Pancreas (tissue), 10 donors: ENCODE results near the gene ATOSA. TPM values are rescaled to one million over a fixed set of nuclear protein-coding genes. Genes with fewer than 3 reads are reported as not detected.

Experiments used
- ATAC-seq, 4 donors: fragments of 200-7000 bp; cut with Tn5 transposase; one replicate each; pipeline versions ENCODE4 v1.8.0 to v1.9.1; 2020; ENCODE audit warnings: mild to moderate bottlenecking in 4 of 4, moderate library complexity in 4 of 4
- DNase-seq, 6 donors: peaks; one replicate each; pipeline ENCODE4 v3.0.0-alpha.2; 2020
- FAIRE-seq: peaks from 2 replicates; lab custom pipeline; 2012; peaks lifted over from hg19 to GRCh38; lab: Jason Lieb, UNC
- H3K27ac ChIP-seq, 4 donors: fragments of 200-600 bp; sonication (generic); 1 replicate in 3 of 4; 2 replicates in 1 of 4; pipeline versions ENCODE4 v1.5.0 to v1.8.0; 2020
- H3K27me3 ChIP-seq, 4 donors: fragments of 200-600 bp; one replicate each; pipeline ENCODE4 v1.8.0; 2021
- H3K36me3 ChIP-seq, 3 donors: fragments of 200-600 bp; sonication (generic) in 1 of 3; one replicate each; pipeline versions ENCODE4 v1.5.0 to v1.8.0; 2020 to 2021
- H3K4me1 ChIP-seq, 3 donors: fragments of 200-600 bp; one replicate each; pipeline ENCODE4 v1.8.0; 2021
- H3K4me3 ChIP-seq, 4 donors: fragments of 200-600 bp; sonication (generic) in 2 of 4; one replicate each; pipeline versions ENCODE4 v1.5.0 to v1.8.0; 2020 to 2021
- H3K9me3 ChIP-seq, 4 donors: fragments of 200-600 bp; one replicate each; pipeline ENCODE4 v1.8.0; 2021
- WGBS, 2 donors: extraction: QIAGEN DNeasy Blood & Tissue Kit; methylation state at CpG; one replicate each; pipeline ENCODE4 v1.1.7; 2013; 5-methylcytosine and 5-hydroxymethylcytosine counted together
- intact Hi-C, 3 donors: fragments of 100-400 bp; cut with DNase I; formaldehyde crosslinking; loops; one replicate each; pipeline versions ENCODE4 v1.11.1 to v1.14.2; 2022
- polyA plus RNA-seq, 2 donors: library from polyadenylated mRNA; stranded (reverse); fragments of 200-250 nt; gene quantifications; one replicate each; pipeline ENCODE4 v1.2.3, GENCODE V29; 2013
- total RNA-seq, 6 donors: library from RNA; stranded (reverse); fragmentation: NEBNext Ultra II Directional in 4 of 6; extraction: Animal tissue kit (Norgen Biotek cat#: 25700) in 4 of 6; gene quantifications; one replicate each; pipeline versions ENCODE4 v1.2.1 to v1.2.4, GENCODE V29; 2021 to 2023
- TF ChIP-seq, protein P1 (sequence below), 4 donors: fragments of 200-600 bp; sonication (generic) in 3 of 4; IDR thresholded peaks; one replicate each; pipeline versions ENCODE4 v1.5.0 to v1.8.0; 2021; ENCODE audit warnings: antibody characterized with exemption in 4 of 4
- donor health status: healthy with polysubstance abuse.
- donor health status: DM: no; HTN: no; CAD: no; lungs with moderate emphysema.
- donor health status: DM: no; HTN: no; CAD: no.
- donor health status: control.
- donor health status: control.
- donor health status: Bipolar disorder and iron deficiency.
- donor health status: DM: yes; HTN: yes; CAD: no.
- donor health status: DM: no; HTN: no; CAD: no.
- donor health status: DM: no; HTN: no; CAD: no.
- donor health status: DM: yes; HTN: yes; CAD: no.

The ATOSA gene, protein sequence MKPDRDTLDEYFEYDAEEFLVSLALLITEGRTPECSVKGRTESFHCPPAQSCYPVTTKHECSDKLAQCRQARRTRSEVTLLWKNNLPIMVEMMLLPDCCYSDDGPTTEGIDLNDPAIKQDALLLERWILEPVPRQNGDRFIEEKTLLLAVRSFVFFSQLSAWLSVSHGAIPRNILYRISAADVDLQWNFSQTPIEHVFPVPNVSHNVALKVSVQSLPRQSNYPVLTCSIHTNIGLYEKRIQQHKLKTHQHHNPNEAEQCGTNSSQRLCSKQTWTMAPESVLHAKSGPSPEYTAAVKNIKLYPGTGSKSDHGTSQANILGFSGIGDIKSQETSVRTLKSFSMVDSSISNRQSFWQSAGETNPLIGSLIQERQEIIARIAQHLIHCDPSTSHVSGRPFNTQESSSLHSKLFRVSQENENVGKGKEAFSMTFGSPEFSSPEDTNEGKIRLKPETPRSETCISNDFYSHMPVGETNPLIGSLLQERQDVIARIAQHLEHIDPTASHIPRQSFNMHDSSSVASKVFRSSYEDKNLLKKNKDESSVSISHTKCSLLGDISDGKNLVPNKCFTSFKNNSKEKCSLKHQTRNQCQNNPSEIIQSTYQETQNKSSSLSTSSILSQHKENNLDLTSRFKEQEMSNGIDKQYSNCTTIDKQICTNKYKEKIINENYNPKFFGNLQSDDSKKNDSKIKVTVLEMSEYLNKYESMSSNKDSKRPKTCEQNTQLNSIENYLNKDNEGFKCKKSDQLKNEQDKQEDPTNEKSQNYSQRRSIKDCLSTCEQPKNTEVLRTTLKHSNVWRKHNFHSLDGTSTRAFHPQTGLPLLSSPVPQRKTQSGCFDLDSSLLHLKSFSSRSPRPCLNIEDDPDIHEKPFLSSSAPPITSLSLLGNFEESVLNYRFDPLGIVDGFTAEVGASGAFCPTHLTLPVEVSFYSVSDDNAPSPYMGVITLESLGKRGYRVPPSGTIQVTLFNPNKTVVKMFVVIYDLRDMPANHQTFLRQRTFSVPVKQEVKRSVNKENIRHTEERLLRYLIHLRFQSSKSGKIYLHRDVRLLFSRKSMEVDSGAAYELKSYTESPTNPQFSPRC
- total RNA-seq (10 to 100 TPM; 24.6 to 39.0 (median 34.4) TPM), polyA plus RNA-seq (10 to 100 TPM; 42.0 to 48.9 TPM)

DNA sequence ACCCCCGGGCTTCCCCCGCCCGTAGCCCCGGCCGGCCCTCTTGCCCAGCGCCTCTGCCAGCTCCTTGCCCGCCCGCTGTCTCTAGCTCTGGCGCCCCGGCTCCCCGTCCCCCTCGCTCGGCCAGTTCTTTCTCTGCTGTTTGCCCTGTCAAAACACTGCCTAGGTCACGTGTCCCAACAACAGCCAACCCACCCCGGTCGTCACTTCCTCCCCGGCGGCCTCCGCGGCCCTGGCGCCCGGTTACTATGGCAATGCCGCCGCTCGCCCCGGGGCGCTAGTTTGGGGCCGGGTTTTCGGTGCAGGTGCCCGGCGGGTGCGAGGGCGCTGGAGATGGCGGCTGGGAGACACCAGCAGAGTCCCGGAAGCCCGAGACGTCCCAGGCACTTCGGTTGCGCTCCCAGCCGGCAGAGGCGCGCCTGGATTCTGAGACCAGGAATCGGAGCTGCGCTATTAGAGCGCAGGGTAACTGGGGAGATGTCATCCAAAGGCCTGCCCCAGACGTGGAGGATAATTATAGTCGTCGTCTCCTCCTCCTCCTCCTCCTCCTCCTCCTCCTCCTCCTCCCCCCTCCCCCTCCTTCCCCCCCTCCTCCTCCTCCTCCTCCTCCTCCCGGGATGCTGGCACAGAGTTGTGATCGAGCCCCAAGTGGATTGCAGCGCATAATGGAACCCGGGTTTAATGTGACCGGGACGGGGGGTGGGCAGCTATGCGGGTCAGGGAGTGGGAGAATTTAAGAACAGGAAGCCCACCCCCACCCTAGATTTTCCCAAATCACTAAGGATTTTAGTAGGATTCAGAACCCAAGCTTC is at the start of gene ATOSA:
Gene ATOSA (minus strand): TSS at position 157 of the 809 bp plus-strand sequence. CDS start 1,367 bp downstream, outside the sequence.
- TF ChIP-seq, protein P1, sequence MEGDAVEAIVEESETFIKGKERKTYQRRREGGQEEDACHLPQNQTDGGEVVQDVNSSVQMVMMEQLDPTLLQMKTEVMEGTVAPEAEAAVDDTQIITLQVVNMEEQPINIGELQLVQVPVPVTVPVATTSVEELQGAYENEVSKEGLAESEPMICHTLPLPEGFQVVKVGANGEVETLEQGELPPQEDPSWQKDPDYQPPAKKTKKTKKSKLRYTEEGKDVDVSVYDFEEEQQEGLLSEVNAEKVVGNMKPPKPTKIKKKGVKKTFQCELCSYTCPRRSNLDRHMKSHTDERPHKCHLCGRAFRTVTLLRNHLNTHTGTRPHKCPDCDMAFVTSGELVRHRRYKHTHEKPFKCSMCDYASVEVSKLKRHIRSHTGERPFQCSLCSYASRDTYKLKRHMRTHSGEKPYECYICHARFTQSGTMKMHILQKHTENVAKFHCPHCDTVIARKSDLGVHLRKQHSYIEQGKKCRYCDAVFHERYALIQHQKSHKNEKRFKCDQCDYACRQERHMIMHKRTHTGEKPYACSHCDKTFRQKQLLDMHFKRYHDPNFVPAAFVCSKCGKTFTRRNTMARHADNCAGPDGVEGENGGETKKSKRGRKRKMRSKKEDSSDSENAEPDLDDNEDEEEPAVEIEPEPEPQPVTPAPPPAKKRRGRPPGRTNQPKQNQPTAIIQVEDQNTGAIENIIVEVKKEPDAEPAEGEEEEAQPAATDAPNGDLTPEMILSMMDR (IDR thresholded peaks at IDR 0.05), result no peak
- Histone ChIP-seq H3K9me3 (no peaks in the 10 kb centered on the region), H3K4me3 (peak within 1 kb of the TSS; percentile 71 to 87 (median 82)), H3K27ac (peak within 1 kb of the TSS; percentile 96 to 99 (median 96)), H3K36me3 (peaks cover 0 to 11% (median 0%) of the 10 kb centered on the region in 3 donors), H3K27me3 (no peaks in the 10 kb centered on the region), H3K4me1 (peaks cover 18 to 23% (median 21%) of the 10 kb centered on the region in 3 donors)
- peak; percentile 84 to 94 (median 90) for ATAC-seq
- intact Hi-C loops, result no loop called here
- DNase-seq, result peak; percentile 92 to 96 (median 94)
- 0 to 1% methylated on average over 50 to 54 of the region's 55 CpGs for WGBS, 2 donors
- FAIRE-seq, result no peak

DNA sequence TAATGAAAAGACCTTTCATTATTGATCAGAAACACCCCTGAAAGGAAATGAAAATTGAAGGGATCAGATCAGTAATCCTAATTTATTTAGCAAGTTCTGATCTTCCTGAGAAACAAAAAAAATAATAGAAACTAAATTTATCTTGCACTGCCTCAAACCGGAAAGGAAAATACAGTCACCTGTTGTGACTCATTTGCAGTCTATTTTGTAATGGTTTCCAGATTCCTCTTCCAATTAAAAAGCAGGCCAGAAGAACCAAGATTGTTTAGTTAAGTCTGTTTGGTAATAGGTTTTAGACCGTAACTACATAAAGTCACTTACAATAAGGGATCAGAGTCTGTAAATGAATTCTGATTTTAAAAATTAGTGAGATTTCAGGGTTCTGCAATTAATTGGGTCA is 49.7 kb upstream of the ATOSA start:
- DNase-seq, result no peak
- TF ChIP-seq, protein P1 (IDR thresholded peaks at IDR 0.05), result no peak
- Histone ChIP-seq H3K27me3 (no peaks in the 10 kb centered on the region), H3K4me1 (peaks cover 0 to 15% (median 3%) of the 10 kb centered on the region in 3 donors), H3K36me3 (no peaks in the 10 kb centered on the region), H3K9me3 (no peaks in the 10 kb centered on the region), H3K27ac (no peak overlapping the region), H3K4me3 (no peak overlapping the region)
- intact Hi-C loops, result no loop called here
- no peak for FAIRE-seq
- no peak for ATAC-seq
- 71 to 76% methylated on average over 2 of the region's 2 CpGs for WGBS, 2 donors

DNA sequence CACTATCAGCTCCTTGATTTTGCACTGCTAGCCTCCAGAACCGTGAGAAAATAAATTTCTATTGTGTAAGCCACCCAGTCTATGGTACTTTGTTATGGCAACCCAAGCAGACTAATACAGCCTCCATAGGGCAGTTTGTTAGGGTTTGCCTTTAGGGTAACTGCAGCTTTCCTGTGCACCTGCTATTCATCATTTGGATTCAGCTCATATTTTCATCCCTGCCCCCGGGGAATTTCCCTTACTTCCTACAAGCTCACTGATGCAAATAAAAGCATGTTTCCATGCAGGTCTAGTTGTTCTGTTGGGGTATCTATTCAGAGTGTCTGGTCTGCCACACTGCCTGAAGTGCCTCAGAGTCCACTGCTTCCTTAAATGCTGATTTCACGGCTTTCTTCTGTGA is 48.6 kb upstream of the ATOSA start:
- WGBS, 2 donors, result 72 to 78% methylated on average over 3 of the region's 3 CpGs
- no peak for FAIRE-seq
- H3K27me3 ChIP-seq, result no peaks in the 10 kb centered on the region
- H3K4me3 ChIP-seq, result no peak overlapping the region
- no peaks in the 10 kb centered on the region for H3K9me3 ChIP-seq
- ATAC-seq, result no peak
- H3K4me1 ChIP-seq, result peaks cover 0 to 12% (median 3%) of the 10 kb centered on the region in 3 donors
- no peak overlapping the region for H3K27ac ChIP-seq
- intact Hi-C loops, result no loop called here
- TF ChIP-seq, protein P1 (IDR thresholded peaks at IDR 0.05), result no peak
- no peaks in the 10 kb centered on the region for H3K36me3 ChIP-seq
- no peak for DNase-seq

DNA sequence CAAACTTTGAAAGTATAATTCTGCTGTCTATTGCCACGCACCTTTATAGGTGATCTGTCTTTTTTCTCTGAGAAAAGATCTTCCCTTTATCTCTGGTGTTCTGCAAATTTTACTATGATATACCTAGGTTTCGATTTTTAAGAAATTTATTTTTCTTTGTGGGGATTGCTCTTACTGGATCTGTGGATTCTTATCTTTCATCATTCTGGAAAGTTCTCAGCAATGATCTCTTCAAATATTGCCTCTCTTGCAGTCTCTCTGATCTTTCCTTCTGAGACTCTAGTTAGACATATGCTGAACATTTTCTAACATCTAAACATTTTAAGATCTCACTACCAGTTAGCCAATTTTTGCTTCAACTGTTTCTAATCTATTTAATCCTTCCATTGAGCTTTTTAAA is 47.0 kb upstream of the ATOSA start:
- 80 to 81% methylated on average over 2 of the region's 2 CpGs for WGBS, 2 donors
- intact Hi-C loops, result no loop called here
- Histone ChIP-seq H3K27ac (no peak overlapping the region), H3K4me3 (no peak overlapping the region), H3K36me3 (no peaks in the 10 kb centered on the region), H3K27me3 (no peaks in the 10 kb centered on the region), H3K9me3 (no peaks in the 10 kb centered on the region), H3K4me1 (no peaks in the 10 kb centered on the region)
- DNase-seq (no peak), FAIRE-seq (no peak), ATAC-seq (no peak)
- TF ChIP-seq, protein P1 (IDR thresholded peaks at IDR 0.05), result no peak
